Omental fat pad (tissue), 4 donors: ENCODE measurements around the gene C14orf119. TPM values are rescaled to one million over a fixed set of nuclear protein-coding genes. Genes with fewer than 3 reads are reported as not detected.

Experiments
- ATAC-seq: fragments of 150-250 bp; one replicate; pipeline ENCODE4 v1.9.1; 2016; ENCODE audit warnings: mild to moderate bottlenecking, moderate library complexity; ENCODE audit not compliant: low FRiP score
- DNase-seq: peaks from one replicate; pipeline ENCODE4 v3.0.0-alpha.2; 2019; ENCODE audit warnings: low spot score
- CTCF ChIP-seq, 3 donors: fragments of 450-650 bp; IDR thresholded peaks; one replicate each; pipeline ENCODE4 v1.5.1; 2016 to 2017; ENCODE audit warnings: antibody characterized with exemption in 3 of 3, mild to moderate bottlenecking in 3 of 3, moderate library complexity in 2 of 3
- total RNA-seq, 4 donors: library from RNA; depleted of rRNA; stranded (reverse); fragments of >200 nt; gene quantifications; one replicate each; pipeline ENCODE4 v1.1.0, GENCODE V29; 2016

C14orf119 gene
- total RNA-seq, 4 donors from 2014 or later = 39.2 to 46.7 (median 43.6) TPM

DNA sequence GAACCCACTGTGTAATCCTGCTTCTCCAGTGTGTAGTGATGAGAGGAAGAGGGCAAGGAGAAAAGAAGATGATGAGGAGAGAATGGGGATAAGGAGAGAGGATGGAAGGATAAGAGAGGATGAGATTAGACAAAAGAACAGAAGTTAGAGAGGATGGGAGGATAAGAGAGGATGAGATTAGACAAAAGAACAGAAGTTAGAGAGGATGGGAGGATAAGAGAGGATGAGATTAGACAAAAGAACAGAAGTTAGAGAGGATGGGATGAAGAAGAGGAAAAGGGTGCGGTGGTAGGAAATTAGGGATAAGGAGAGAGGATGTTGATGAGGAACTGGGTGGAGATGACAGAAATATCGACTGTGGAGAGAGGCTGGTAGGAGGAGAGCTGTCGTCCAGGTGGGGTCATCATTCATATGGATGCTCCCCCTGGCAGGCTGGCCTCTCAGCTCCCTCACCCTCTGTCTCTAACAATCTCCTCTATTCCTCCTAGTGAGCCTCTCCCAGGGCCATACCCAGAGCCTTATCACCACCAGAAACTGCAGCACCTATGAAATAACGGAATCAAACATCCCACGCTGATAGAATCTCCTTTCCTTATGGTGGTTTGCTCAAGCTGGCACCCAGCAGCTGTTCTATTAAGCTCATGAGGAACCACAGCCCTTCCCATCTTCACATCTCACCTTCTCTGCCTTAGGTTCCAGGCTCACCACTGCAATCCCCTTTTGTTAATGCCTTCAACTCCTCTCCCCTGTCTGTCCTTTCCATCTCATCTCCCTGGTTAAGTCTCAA is 15.5 kb downstream of the C14orf119 start:
- no peak for ATAC-seq
- TF ChIP-seq CTCF (IDR thresholded peaks at IDR 0.05) = no peak
- DNase-seq = no peak

- no peak for TF ChIP-seq CTCF (IDR thresholded peaks at IDR 0.05)
- no peak for ATAC-seq
- DNase-seq = no peak
Observed at GRCh38 chr14:23112359-23113178, 17.3 kb downstream of the C14orf119 start.

DNA sequence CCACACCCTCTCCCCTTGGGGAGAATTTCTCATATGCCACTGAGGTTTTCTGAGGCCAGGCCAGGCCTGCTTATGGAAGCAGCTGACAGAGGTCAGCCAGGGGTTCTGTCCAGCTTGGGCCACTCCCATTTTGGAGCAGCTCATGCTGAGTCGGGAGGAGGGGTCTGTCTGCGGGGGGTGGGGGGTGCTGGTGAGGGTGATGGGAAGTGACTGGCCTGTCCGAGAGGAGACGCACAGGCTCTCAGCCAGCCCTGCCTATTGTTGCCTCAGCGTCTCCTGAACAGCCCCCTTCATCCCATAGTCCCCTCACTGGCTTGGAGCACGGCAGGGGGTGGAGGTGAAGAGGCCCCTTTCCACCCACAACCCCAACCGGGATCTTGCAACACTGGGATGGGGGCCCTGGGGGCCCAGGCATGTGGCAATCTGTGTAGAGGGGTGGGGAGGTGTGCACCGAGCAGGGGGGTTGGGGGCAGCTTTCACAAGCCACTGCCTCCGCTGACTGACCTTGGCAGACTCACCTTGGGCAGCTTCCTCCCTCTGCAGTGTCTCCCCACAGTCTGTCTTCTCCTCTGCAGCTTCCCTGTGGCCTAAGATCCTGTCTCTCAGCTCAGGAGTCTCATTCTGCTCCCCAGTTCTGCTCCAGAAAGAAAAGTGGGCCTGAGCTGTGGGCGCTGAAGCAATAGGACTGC is 18.3 kb downstream of the C14orf119 start:
- ATAC-seq (no peak), DNase-seq (no peak)

DNA sequence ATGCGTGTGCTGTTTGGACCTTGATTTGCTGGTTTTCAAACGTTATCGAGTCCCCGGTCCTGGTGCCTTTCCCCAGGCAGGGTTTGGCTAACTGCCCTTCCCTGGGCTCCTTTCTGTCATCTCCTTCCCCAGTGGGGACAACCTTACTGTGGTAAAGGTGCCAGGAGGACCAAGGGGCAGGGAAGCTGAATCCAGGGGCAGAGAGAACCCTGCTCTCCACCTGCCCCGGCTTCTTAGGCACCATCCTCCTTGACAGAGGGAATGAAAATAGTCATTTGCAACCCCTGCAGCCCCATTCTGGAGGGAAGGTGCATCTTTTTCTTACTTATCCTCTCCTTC is 18.8 kb downstream of the C14orf119 start:
- no peak for TF ChIP-seq CTCF (IDR thresholded peaks at IDR 0.05)
- no peak for DNase-seq
- no peak for ATAC-seq

More for the DNA sequence above, 18.3 kb downstream of the C14orf119 start:
- TF ChIP-seq CTCF (IDR thresholded peaks at IDR 0.05) = no peak

- DNase-seq (no peak), ATAC-seq (no peak)
- no peak for TF ChIP-seq CTCF (IDR thresholded peaks at IDR 0.05)
Observed at GRCh38 chr14:23114669-23115038, 19.3 kb downstream of the C14orf119 start.

- ATAC-seq (peak; percentile 89), DNase-seq (no peak)
- TF ChIP-seq CTCF (IDR thresholded peaks at IDR 0.05) = no peak
Observed at GRCh38 chr14:23115039-23115731, 19.9 kb downstream of the C14orf119 start.
